Suppressor macrophage treated with lipopolysaccharide for 1 hour (primary cell): ENCODE results near the gene TP53AIP1.
"Not testable (repeated sequence)": the region's sequence is repeated elsewhere in the genome, so short reads cannot be mapped to it uniquely, and the experiment has no call there.

Experiments used
- DNase-seq, 3 donors: peaks; one replicate each; pipeline ENCODE4 v3.0.0-alpha.2; 2020 to 2022

The TP53AIP1 gene

DNA sequence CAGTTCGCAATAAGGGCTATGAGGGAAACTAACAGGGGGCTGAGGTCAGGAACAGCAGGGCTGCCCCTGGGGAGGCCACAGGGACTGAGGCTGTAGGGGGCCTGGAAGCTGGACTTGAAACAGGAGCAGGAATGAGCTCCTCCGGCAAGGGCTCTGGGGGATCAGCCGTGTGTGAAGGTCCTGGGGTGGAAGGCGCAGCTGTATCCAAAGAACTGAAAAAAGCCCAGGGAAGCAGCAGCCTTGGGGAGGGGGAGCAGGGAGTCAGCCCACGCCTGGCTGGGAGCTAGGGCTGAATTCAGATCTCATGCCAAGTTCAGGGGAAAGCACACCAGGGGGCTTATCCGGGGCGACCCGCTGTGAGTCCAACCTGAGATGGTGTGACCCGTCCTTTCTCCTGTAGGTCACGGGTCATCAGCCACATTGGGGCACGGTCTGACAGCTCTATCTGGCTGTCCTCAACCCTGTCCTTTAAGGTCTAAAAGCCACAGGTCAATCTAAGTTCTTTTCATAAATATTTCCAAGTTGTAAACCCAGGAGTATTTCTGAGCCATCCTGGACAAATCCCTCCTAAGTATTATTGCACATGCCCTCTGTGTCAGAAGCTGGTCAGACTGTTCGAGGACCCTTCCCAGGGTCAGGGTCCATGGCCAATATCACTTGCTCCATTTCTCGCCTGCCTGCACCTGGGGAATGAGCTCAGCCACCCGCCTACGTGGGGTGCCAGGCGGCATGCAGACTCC, 18.0 kb downstream of the TP53AIP1 start:
- no peak for DNase-seq

DNA sequence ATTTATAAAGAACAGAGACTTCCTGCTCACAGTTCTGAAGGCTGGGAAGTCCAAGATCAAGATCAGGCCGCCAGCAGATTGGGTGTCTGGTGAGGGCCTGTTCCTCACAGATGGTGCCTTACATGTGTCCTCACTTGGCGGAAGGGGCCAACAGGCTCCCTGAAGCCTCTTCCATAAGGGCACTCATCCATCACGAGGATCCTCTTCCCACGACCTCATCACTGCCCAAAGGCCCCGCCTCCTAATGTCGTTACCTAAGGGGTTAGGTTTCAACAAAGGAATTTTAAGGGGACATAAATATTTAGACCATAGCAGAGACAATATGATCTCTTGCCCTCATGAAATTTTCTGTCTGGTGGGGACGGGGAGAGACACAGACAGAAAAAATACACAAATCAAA, 18.6 kb downstream of the TP53AIP1 start:
- no peak for DNase-seq

DNA sequence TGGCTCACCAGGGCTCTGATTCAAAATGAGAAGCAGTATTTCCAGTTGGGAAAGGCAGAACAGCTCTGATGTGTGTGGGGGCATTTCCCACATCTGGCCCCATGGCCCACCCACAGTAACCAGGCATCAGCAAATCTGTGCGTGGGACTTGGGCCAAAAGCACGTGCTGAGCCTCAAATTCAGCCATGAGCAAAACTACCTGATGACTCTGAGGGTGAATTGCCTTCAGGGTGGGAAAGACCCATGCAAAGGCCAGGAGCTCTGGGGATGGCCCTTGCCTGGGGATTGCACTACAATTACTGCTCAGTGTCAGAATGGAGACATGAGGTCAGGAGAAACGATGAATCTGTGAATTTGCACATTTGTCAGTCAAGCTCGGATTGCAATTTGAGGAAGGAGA, 20.9 kb downstream of the TP53AIP1 start:
- DNase-seq = peak; percentile 89 to 94 (median 93)

GRCh38 chr11:128920666-128921065, 22.0 kb downstream of the TP53AIP1 start:
- DNase-seq = no peak

DNA sequence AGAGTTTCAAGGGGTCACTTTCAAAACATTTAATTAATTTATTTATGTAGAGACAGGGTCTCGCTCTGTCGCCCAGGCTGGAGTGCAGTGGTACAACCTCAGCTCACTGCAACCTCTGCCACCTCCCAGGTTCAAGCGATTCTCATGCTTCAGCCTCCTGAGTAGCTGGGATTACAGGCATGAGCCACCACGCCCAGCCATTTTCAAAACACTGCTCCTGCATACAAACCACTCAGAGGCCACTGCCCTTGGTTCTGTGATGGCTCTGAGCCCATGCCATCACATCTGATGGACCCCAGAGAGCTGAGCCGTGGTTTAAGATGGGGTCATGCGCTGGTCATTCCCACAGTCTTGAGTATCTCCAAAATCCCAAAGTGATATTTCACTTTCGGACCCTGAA, 23.0 kb downstream of the TP53AIP1 start:
- not testable (repeated sequence) for DNase-seq

GRCh38 chr11:128919216-128919615, 23.5 kb downstream of the TP53AIP1 start:
- DNase-seq = peak; percentile 82 to 91 (median 84)

DNA sequence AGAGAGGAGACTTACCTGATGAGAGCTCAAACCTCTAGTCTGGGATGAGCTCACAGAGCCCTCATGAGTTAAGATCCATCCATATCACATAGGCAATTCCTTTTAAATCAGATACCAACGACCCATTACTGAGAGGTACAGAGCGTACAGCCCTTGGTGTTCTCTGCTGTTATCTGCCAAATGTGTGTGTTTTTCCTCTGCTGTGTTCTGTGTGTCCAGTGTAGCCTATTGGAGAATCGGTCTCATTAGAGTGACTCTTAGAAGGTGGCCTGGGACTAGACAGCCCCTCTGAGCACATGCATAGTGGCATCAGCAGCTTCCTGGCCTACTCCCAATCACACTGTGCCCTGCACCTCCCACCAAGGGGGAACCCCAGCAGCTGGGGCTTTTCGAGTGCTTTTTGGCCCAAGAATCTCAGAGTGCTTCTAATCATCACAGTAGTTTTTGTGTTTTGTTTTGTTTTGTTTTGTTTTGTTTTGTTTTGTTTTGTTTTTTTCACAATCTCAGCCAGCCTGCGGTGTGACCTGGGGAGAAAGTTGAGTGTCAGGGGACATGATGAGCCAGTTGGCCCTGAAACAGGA, 25.4 kb downstream of the TP53AIP1 start:
- DNase-seq = peak in 2 of 3 donors; percentile 51 to 84

- DNase-seq = no peak
These were observed 26.0 kb downstream of the TP53AIP1 start for GRCh38 chr11:128916681-128917080.

DNA sequence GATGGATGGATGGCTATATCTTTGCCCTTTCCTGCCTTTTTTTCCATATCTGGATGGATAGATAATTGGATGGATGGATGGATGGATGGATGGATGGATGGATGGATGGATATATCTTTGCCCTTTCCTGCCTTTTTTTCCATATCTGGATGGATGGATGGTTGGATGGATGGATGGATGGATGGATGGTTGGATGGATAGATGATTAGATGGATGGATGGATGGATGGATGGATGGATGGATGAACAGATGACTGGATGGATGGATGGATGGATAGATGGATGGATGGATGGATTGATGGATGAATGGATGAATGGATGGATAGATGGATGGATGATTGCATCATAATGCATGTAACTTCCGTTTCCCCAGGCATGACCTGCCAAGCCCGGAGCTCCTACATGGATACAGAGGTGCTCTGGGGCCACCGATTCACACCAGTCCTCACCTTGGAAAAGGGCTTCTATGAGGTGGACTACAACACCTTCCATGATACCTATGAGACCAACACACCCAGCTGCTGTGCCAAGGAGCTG, 26.6 kb downstream of the TP53AIP1 start:
- DNase-seq = no peak

GRCh38 chr11:128915149-128915521, 27.5 kb downstream of the TP53AIP1 start:
- DNase-seq = no peak

DNA sequence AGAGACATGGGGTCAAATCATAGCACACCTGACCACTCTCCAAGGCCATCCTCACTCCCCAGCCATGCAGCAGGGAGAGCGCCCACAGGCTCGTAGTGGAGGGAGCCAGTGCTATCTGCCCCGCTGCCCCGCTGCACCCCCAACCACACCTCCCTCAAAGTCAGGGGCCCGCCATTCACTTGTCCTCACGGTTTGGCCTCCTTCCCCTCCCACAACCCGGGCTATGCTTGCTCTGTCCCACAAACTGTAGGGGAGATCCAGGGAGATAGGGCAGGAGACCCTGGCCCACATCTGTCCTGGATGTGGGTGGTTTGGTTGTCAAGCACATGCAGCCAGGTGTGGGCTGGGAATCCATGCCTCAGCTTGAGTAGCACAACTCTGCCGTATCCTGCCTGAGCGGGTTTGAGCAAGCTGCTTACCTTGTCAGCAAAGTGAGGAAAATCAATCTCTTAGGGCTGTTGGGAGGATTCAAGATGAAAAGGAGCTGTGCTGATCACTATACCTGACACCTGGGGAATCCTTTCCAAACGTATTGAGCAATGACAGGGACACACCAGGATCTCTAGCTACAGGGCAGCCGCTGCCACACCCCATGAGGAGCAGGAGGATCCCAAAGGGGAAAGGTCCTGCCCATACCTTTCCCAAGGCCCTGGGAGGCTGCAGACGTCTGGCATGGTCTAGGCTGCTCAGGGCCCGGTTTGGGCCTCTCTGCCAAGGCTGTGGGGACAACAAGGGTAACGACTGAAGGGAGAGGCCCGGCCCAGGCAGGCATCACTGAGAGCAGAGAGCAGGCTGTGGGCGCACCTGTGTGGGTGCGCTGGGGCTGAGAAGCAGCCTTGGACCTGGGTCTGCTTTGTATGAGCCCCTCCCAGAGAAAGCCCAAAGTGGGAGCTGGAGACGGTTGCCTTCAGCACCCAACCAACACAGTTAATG, 28.2 kb downstream of the TP53AIP1 start:
- DNase-seq = no peak

- no peak for DNase-seq
These were observed 28.9 kb downstream of the TP53AIP1 start for GRCh38 chr11:128913806-128914205.

- no peak for DNase-seq
These were observed 31.0 kb downstream of the TP53AIP1 start for GRCh38 chr11:128911701-128912100.

- DNase-seq = no peak
These were observed 31.4 kb downstream of the TP53AIP1 start for GRCh38 chr11:128911239-128911638.

DNA sequence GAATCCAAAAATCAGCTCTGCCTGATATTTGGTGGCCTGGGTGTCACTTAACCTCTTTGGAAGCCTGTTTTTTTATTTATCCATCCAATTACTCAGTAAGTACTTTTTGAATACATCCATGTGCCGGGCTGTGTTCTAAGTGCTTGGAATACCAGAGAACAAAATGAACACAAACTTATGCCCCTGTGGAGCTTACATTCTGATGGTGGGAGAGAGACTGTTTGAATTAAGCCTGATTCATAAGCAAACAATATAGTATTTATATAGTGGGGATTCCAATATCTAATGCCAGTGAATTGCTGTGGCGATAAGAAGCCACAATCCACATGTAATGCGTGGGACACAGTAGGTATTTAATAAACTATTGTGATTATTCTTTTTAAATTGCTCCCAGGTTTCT, 32.1 kb downstream of the TP53AIP1 start:
- no peak for DNase-seq

DNA sequence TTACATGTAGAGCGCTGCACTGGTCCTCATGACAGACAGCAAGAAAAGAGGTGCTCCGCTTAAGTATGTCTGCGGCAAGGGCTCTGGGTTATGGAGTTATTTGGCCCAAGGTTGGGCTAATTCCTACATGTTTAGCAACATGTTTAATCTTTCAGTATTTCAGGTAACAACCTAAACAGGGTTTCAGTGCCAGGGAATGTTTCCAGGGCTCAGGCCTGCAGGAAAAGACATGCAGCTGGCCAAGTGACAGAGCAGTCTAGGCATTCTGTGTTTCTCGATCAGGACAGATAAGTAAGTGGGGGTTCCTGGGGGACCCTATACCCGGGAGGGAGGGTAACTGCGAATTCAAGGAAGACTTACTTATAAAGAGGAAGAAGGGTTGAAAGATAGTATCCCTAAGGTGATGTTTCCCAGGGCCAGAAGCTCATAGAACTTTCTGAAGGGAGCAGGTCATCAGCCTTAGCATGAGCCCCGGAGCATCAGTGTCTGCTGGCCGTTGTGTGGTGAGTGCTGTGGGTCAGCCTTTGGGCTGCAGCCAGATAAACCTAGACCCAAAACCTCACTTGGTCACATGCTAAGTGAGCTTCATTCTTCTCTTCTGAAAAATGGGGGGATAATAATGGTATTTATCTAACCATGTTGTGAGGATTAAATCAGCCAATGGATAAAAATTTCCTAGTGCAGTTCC, 33.1 kb downstream of the TP53AIP1 start:
- DNase-seq = no peak

- DNase-seq = peak; percentile 82 to 88 (median 86)
These were observed 34.1 kb downstream of the TP53AIP1 start for GRCh38 chr11:128908391-128909246.

GRCh38 chr11:128907585-128907984, 35.1 kb downstream of the TP53AIP1 start:
- DNase-seq = peak in 1 of 3 donors; percentile 26

GRCh38 chr11:128906185-128907050, 36.3 kb downstream of the TP53AIP1 start:
- peak; percentile 85 to 92 (median 90) for DNase-seq

- peak; percentile 71 to 88 (median 76) for DNase-seq
These were observed 37.1 kb downstream of the TP53AIP1 start for GRCh38 chr11:128905345-128906184.
